Ammon's horn (tissue), 1 donor: ENCODE data around the gene PANK4.

ENCODE experiments used
- DNase-seq: peaks from one replicate; pipeline ENCODE4 v3.0.0-alpha.2; 2016; ENCODE audit warnings: low spot score

PANK4 gene

GRCh38 chr1:2476061-2476999 is 50.1 kb downstream of the PANK4 start, which contains the start of gene PLCH2:
TSS of gene PLCH2 (plus strand) at chr1:2476289. CDS start at chr1:2476589, 300 bp downstream.
- DNase-seq = no peak

GRCh38 chr1:2475571-2475970 is 50.8 kb downstream of the PANK4 start:
- DNase-seq = no peak

- no peak for DNase-seq
Measured at GRCh38 chr1:2474933-2475371, 51.4 kb downstream of the PANK4 start.

- DNase-seq = no peak
Measured at GRCh38 chr1:2474104-2474844, 52.1 kb downstream of the PANK4 start.

- no peak for DNase-seq
Measured at GRCh38 chr1:2473198-2473597, 53.2 kb downstream of the PANK4 start.

GRCh38 chr1:2472561-2473177 is 53.7 kb downstream of the PANK4 start:
- DNase-seq = no peak

- DNase-seq = no peak
Measured at GRCh38 chr1:2472109-2472508, 54.3 kb downstream of the PANK4 start.

GRCh38 chr1:2471587-2472001 is 54.8 kb downstream of the PANK4 start:
- no peak for DNase-seq

- DNase-seq = no peak
Measured at GRCh38 chr1:2471159-2471471, 55.3 kb downstream of the PANK4 start.

GRCh38 chr1:2470290-2471158 is 55.9 kb downstream of the PANK4 start:
- DNase-seq = no peak

- DNase-seq = no peak
Measured at GRCh38 chr1:2469103-2469940, 57.1 kb downstream of the PANK4 start.

GRCh38 chr1:2468540-2468939 is 57.9 kb downstream of the PANK4 start:
- DNase-seq = no peak

GRCh38 chr1:2468041-2468472 is 58.3 kb downstream of the PANK4 start:
- DNase-seq = no peak

GRCh38 chr1:2466958-2467554 is 59.3 kb downstream of the PANK4 start:
- DNase-seq = no peak

GRCh38 chr1:2466270-2466665 is 60.1 kb downstream of the PANK4 start:
- no peak for DNase-seq

GRCh38 chr1:2465371-2466269 is 60.8 kb downstream of the PANK4 start:
- no peak for DNase-seq

GRCh38 chr1:2463396-2463795 is 63.0 kb downstream of the PANK4 start:
- DNase-seq = no peak

GRCh38 chr1:2462819-2463218 is 63.6 kb downstream of the PANK4 start:
- DNase-seq = no peak
